HCT116 (cell line): ENCODE data around the gene GCAT. TPM values are rescaled to one million over a fixed set of nuclear protein-coding genes. Genes with fewer than 3 reads are reported as not detected.
"Not testable (repeated sequence)": the region's sequence is repeated elsewhere in the genome, so short reads cannot be mapped to it uniquely, and the experiment has no call there.

Experiments used
- ATAC-seq: fragments of 200-7000 bp; cut with Tn5 transposase; 2 replicates; pipeline ENCODE4 v1.9.1; 2020; ENCODE audit warnings: mild to moderate bottlenecking, moderate library complexity
- BruUV-seq: library from RNA; stranded (reverse); fragments of 400-500 nt; replicated peaks from 2 replicates; lab custom pipeline; 2021; lab: Mats Ljungman, UMichigan
- CTCF ChIA-PET: fragments of 300-600 bp; sonication (Branson Sonifier 250); formaldehyde crosslinking; loops from one replicate; lab custom pipeline; 2021; ENCODE audit warnings: antibody characterized with exemption; lab: Charles Lee
- POLR2A ChIA-PET: fragments of 300-600, 350-600 bp; sonication (Branson Sonifier 250); formaldehyde crosslinking; loops from one replicate; lab custom pipeline; 2021; ENCODE audit warnings: antibody characterized with exemption; lab: Charles Lee
- RAD21 ChIA-PET, 2 experiments: fragments of 300-600 bp; sonication (Branson Sonifier 250); formaldehyde crosslinking; loops; one replicate each; lab custom pipeline; 2023; ENCODE audit warnings: low total read pairs in 2 of 2; ENCODE audit not compliant: uncharacterized antibody in 2 of 2, unreplicated experiment in 2 of 2, low non-redundant PET in 1 of 2; lab: Charles Lee
- DNase-seq: peaks from one replicate; pipeline ENCODE4 v3.0.0-alpha.2; 2010; ENCODE audit warnings: low read depth, low spot score
- H2AFZ ChIP-seq: fragments of 200-600 bp; shearing (Covaris generic), sonication (generic); 2 replicates; pipeline ENCODE4 v1.6.1; 2017; ENCODE audit warnings: low read depth, mixed run types, mixed read lengths, antibody characterized with exemption, low read length; ENCODE audit not compliant: poor library complexity, severe bottlenecking
- H3K27ac ChIP-seq: 2 replicates; pipeline ENCODE4 v1.5.1; 2012; ENCODE audit warnings: low read depth, low read length
- H3K27me3 ChIP-seq: fragments of 200-600 bp; sonication (generic); 2 replicates; pipeline ENCODE4 v1.6.1; 2016; ENCODE audit warnings: mixed run types, low read length, mixed read lengths; ENCODE audit not compliant: insufficient read depth
- H3K36me3 ChIP-seq, 2 experiments: fragments of 200-500 bp in 1 of 2; fragments of 200-600 bp in 1 of 2; sonication (Bioruptor generic) in 1 of 2; sonication (generic) in 1 of 2; 2 replicates each; pipeline versions ENCODE4 v1.5.1 to v1.6.1; 2014 to 2016; ENCODE audit warnings: low read length in 2 of 2, inconsistent platforms in 1 of 2, mixed read lengths in 1 of 2, mixed run types in 1 of 2; ENCODE audit not compliant: insufficient read depth in 2 of 2, control insufficient read depth in 1 of 2
- H3K4me1 ChIP-seq, 2 experiments: fragments of 200-600 bp in 1 of 2; sonication (generic) in 1 of 2; 2 replicates each; pipeline versions ENCODE4 v1.5.1 to v1.6.1; 2012 to 2017; ENCODE audit warnings: low read length in 2 of 2, inconsistent platforms in 1 of 2, mild to moderate bottlenecking in 1 of 2, mixed read lengths in 1 of 2, mixed run types in 1 of 2, moderate library complexity in 1 of 2; ENCODE audit not compliant: insufficient read depth in 2 of 2, control insufficient read depth in 1 of 2
- H3K4me2 ChIP-seq: fragments of 200-600 bp; sonication (generic); 2 replicates; pipeline ENCODE4 v1.6.1; 2017; ENCODE audit warnings: mixed run types, low read length, mixed read lengths
- H3K4me3 ChIP-seq, 2 experiments: fragments of 200-600 bp in 1 of 2; sonication (generic) in 1 of 2; replicated peaks in 1 of 2; 2 replicates each; pipeline ENCODE4 v1.5.1; 2011 to 2016; ENCODE audit warnings: low read length in 2 of 2, control low read depth in 1 of 2, low read depth in 1 of 2, mild to moderate bottlenecking in 1 of 2, mixed read lengths in 1 of 2, mixed run types in 1 of 2
- H3K79me2 ChIP-seq: fragments of 200-600 bp; sonication (generic); 2 replicates; pipeline ENCODE4 v1.6.1; 2017; ENCODE audit warnings: mild to moderate bottlenecking, mixed run types, low read length, moderate library complexity, mixed read lengths; ENCODE audit not compliant: insufficient read depth
- H3K9ac ChIP-seq: fragments of 200-600 bp; sonication (generic); 2 replicates; pipeline ENCODE4 v1.6.1; 2016; ENCODE audit warnings: low read length, mixed read lengths
- H3K9me2 ChIP-seq: fragments of 200-600 bp; sonication (generic), shearing (Covaris generic); 2 replicates; pipeline ENCODE4 v1.6.1; 2017; ENCODE audit warnings: mixed run types, mild to moderate bottlenecking, moderate library complexity; ENCODE audit not compliant: insufficient read depth
- H3K9me3 ChIP-seq, 2 experiments: fragments of 200-500 bp in 1 of 2; fragments of 200-600 bp in 1 of 2; sonication (Bioruptor generic) in 1 of 2; sonication (generic) in 1 of 2; 2 replicates each; pipeline ENCODE4 v1.6.1; 2014 to 2017; ENCODE audit warnings: low read length in 2 of 2, mixed read lengths in 2 of 2, inconsistent platforms in 1 of 2, low read depth in 1 of 2, mild to moderate bottlenecking in 1 of 2, mixed run types in 1 of 2, moderate library complexity in 1 of 2; ENCODE audit not compliant: control insufficient read depth in 1 of 2, insufficient read depth in 1 of 2
- H4K20me1 ChIP-seq: fragments of 200-600 bp; sonication (generic), shearing (Covaris generic); 2 replicates; pipeline ENCODE4 v1.6.1; 2017; ENCODE audit warnings: mixed run types, mild to moderate bottlenecking, moderate library complexity; ENCODE audit not compliant: insufficient read depth
- intact Hi-C: fragments of 100-400 bp; cut with micrococcal nuclease; formaldehyde crosslinking; loops from 2 replicates; pipeline ENCODE4 v1.10.0; 2022
- total RNA-seq: library from RNA; stranded (reverse); gene quantifications from one replicate; pipeline ENCODE4 v1.2.1, GENCODE V29; 2021; ENCODE audit not compliant: unreplicated experiment
- TF ChIP-seq, protein P1 (sequence below): IDR thresholded peaks from 2 replicates; pipeline ENCODE4 v1.6.1; 2012; ENCODE audit warnings: low read depth

The GCAT gene
- total RNA-seq, 1 experiment from 2014 or later = 88.7 TPM

DNA sequence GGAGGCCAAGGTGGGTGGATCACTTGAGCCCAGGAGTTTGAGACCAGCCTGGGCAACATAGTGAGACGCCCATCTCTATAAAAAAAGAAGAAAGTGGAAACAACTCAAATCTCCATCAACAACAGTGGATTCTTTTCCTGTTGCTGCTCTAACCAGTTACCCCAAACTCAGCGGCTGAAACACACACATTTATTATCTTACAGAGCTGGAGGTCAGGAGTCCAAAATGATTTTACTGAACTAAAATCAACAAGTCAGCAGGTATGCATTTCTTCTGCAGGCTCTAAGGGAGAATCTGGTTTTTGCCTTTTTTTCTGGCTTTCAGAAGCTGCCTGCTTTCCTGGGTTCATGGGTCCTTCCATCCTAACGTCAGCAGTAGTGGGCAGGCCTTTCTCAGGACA lies 11.7 kb upstream of the GCAT start:
- H3K4me3 ChIP-seq = no peak overlapping the region
- RAD21 ChIA-PET = no interaction called here
- H2AFZ ChIP-seq = no peak overlapping the region
- no TSS peak for BruUV-seq
- no peaks in the 10 kb centered on the region for H3K9me3 ChIP-seq
- no peaks in the 10 kb centered on the region for H3K9me2 ChIP-seq
- intact Hi-C loops = no loop called here
- H3K9ac ChIP-seq = no peak overlapping the region
- no peak for ATAC-seq
- TF ChIP-seq, protein P1, sequence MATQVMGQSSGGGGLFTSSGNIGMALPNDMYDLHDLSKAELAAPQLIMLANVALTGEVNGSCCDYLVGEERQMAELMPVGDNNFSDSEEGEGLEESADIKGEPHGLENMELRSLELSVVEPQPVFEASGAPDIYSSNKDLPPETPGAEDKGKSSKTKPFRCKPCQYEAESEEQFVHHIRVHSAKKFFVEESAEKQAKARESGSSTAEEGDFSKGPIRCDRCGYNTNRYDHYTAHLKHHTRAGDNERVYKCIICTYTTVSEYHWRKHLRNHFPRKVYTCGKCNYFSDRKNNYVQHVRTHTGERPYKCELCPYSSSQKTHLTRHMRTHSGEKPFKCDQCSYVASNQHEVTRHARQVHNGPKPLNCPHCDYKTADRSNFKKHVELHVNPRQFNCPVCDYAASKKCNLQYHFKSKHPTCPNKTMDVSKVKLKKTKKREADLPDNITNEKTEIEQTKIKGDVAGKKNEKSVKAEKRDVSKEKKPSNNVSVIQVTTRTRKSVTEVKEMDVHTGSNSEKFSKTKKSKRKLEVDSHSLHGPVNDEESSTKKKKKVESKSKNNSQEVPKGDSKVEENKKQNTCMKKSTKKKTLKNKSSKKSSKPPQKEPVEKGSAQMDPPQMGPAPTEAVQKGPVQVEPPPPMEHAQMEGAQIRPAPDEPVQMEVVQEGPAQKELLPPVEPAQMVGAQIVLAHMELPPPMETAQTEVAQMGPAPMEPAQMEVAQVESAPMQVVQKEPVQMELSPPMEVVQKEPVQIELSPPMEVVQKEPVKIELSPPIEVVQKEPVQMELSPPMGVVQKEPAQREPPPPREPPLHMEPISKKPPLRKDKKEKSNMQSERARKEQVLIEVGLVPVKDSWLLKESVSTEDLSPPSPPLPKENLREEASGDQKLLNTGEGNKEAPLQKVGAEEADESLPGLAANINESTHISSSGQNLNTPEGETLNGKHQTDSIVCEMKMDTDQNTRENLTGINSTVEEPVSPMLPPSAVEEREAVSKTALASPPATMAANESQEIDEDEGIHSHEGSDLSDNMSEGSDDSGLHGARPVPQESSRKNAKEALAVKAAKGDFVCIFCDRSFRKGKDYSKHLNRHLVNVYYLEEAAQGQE = no peak
- peaks cover 9 to 26% of the 10 kb centered on the region in 2 experiments; a peak in 3 of 4 replicates for H3K4me1 ChIP-seq
- POLR2A ChIA-PET = interaction anchor here (1.0 to 2.5 kb wide), 2 partner anchors 9 to 15 kb away, joined by 4 to 11 read pairs; a partner anchor contains a TSS
- no peaks in the 10 kb centered on the region for H3K79me2 ChIP-seq
- CTCF ChIA-PET = interaction anchor here (2.1 kb wide), 1 partner anchor 14 kb away, joined by 5 read pairs; no protein-coding TSS in a partner anchor
- H3K4me2 ChIP-seq = no peak overlapping the region
- H4K20me1 ChIP-seq = no peaks in the 10 kb centered on the region
- H3K27ac ChIP-seq = no peak overlapping the region
- DNase-seq = no peak
- H3K36me3 ChIP-seq = no peaks in the 10 kb centered on the region
- no peaks in the 10 kb centered on the region for H3K27me3 ChIP-seq

DNA sequence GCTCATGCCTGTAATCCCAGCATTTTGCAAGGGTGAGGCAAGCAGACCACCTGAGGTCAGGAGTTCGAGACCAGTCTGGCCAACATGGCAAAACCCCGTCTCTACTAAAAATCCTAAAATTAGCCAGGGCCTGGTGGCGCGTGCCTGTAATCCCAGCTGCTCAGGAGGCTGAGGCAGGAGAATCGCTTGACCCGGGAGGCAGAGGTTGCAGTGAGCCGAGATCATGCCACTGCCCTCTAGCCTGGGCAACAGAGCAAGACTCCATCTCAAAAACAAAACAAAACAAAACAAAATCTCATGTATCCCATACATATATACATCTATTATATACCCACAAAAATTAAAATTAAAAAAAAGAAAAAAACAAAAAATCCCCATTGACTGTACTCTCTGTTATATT lies 10.5 kb upstream of the GCAT start:
- peaks cover 11 to 21% of the 10 kb centered on the region in 2 experiments; a peak in 3 of 4 replicates for H3K4me1 ChIP-seq
- DNase-seq, H3K4me2 ChIP-seq, POLR2A ChIA-PET, RAD21 ChIA-PET, H3K9me2 ChIP-seq, H3K4me3 ChIP-seq, BruUV-seq, H3K27me3 ChIP-seq, ATAC-seq, H4K20me1 ChIP-seq, H3K79me2 ChIP-seq, H2AFZ ChIP-seq, H3K9me3 ChIP-seq, intact Hi-C loops, H3K9ac ChIP-seq, H3K36me3 ChIP-seq, H3K27ac ChIP-seq: not testable (repeated sequence)
- CTCF ChIA-PET = interaction anchor here (2.1 kb wide), 1 partner anchor 15 kb away, joined by 5 read pairs; no protein-coding TSS in a partner anchor
